Adrenal gland (tissue), 12 donors: ENCODE results near the gene IFNA13. TPM values are rescaled to one million over a fixed set of nuclear protein-coding genes. Genes with fewer than 3 reads are reported as not detected.

Source experiments
- DNase-seq, 7 donors: peaks; one replicate each; pipeline ENCODE4 v3.0.0-alpha.2; 2019 to 2020
- H3K27ac ChIP-seq, 5 donors: fragments of 200-600 bp; sonication (generic) in 4 of 5; 1 replicate in 3 of 5; 2 replicates in 2 of 5; pipeline versions ENCODE4 v1.5.1 to v1.8.0; 2016 to 2020; ENCODE audit warnings: mild to moderate bottlenecking in 1 of 5
- H3K27me3 ChIP-seq: fragments of 200-600 bp; 2 replicates; pipeline ENCODE4 v1.8.0; 2021
- H3K36me3 ChIP-seq, 2 donors: fragments of 200-600 bp; replicated peaks in 1 of 2; 1 replicate in 1 of 2; 2 replicates in 1 of 2; pipeline versions ENCODE4 v1.5.1 to v1.8.0; 2018 to 2022
- H3K4me1 ChIP-seq, 2 donors: fragments of 200-600 bp; replicated peaks in 1 of 2; 1 replicate in 1 of 2; 2 replicates in 1 of 2; pipeline versions ENCODE4 v1.5.1 to v1.8.0; 2018 to 2021
- H3K4me3 ChIP-seq, 4 donors: fragments of 200-600 bp; sonication (generic) in 3 of 4; one replicate each; pipeline ENCODE4 v1.5.1; 2016 to 2018
- H3K9me3 ChIP-seq, 3 donors: fragments of 200-600 bp; sonication (generic) in 1 of 3; replicated peaks in 1 of 3; 1 replicate in 2 of 3; 2 replicates in 1 of 3; pipeline versions ENCODE4 v1.5.1 to v1.8.0; 2016 to 2021
- CTCF ChIP-seq, 6 experiments: fragments of 450-650 bp in 4 of 6; fragments of 200-600 bp in 2 of 6; sonication (generic) in 1 of 6; IDR thresholded peaks; 1 replicate in 5 of 6; 2 replicates in 1 of 6; pipeline versions ENCODE4 v1.5.1 to v1.8.0; 2016 to 2021; ENCODE audit warnings: antibody characterized with exemption in 6 of 6, mild to moderate bottlenecking in 2 of 6, moderate library complexity in 1 of 6
- POLR2A ChIP-seq, 2 donors: fragments of 450-650 bp; IDR thresholded peaks; one replicate each; pipeline ENCODE4 v1.6.1; 2017; ENCODE audit warnings: antibody characterized with exemption in 2 of 2, mild to moderate bottlenecking in 2 of 2, moderate library complexity in 1 of 2
- WGBS, 4 donors: extraction: QIAGEN DNeasy Blood & Tissue Kit in 2 of 4; methylation state at CpG; one replicate each; pipeline versions ENCODE4 v1.1.5 to v1.1.7; 2013 to 2017; 5-methylcytosine and 5-hydroxymethylcytosine counted together
- intact Hi-C, 2 donors: fragments of 100-400 bp; cut with DNase I; formaldehyde crosslinking; loops; one replicate each; pipeline versions ENCODE4 v1.14.1 to v1.15.0; 2022 to 2023
- polyA plus RNA-seq, 3 donors: library from polyadenylated mRNA; stranded (reverse); fragments of 200-250 nt in 2 of 3; fragments of 350-450 nt in 1 of 3; fragmentation: Illumina TruSeq in 1 of 3; extraction: RNeasy Lipid Tissue Mini Kit (QIAGEN cat#74804) in 1 of 3; gene quantifications; one replicate each; pipeline ENCODE4 v1.2.3, GENCODE V29; 2013 to 2014
- total RNA-seq, 9 donors: library from RNA; depleted of rRNA in 4 of 9; stranded (reverse); fragments of >200 nt in 4 of 9; fragments of 120-200 nt in 1 of 9; fragmentation: NEBNext Ultra II Directional in 1 of 9; extraction: Animal tissue kit (Norgen Biotek cat#: 25700) in 1 of 9; gene quantifications; one replicate each; pipeline versions ENCODE4 v1.1.0 to v1.2.4, GENCODE V29; 2013 to 2023
- donor health status: healthy with polysubstance abuse.
- donor health status: Bipolar disorder and iron deficiency.
- donor health status: DM: yes; HTN: yes; CAD: no.
- donor health status: DM: no; HTN: no; CAD: no.
- donor health status: DM: no; HTN: no; CAD: no.
- donor health status: DM: yes; HTN: yes; CAD: no.

The IFNA13 gene
- total and polyA plus RNA-seq, 12 donors, result not detected

DNA sequence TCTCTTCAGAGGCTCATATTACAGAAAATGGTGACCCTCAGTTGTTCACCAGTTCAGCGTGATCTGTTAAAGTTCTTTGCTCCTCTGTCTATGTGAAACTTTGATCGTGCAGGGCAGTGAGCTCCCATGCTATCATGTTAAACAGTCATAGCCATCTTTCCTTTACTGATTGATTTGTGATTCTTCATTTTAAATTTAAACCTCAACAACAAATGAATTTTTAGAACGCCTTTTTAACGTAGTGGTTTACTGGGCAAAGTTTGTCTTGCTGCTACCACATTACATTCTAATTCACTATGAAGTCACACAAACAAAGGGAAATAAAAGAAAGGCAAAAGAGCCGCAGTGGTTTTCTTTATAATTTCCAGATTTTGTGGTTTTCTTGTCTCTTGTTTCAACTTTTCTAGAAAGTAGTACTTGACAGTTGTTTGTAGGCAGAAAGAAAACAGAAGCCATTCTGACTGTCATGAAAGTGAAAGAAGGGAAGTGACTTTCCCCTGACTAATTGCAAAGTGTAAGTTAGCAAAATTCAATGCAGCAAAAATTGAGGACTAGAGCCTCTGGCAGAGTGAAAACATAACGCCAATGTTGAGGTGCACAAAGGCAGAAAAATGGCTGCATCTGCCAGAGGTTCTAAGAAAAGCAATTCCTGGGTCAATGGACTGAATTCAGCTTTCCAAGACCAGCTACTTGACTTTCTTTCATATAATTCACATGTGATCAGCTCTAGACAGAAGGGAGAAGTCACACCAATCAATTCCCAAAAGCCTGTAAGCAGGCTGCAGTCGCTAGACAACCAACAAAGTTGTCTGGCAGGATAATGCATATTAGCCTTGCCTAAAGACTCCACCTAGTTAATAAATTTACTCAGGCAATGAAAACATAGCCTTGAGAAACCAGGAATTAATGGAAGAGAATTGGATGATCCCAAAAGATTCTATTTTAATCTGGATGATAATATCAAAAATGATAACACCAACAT is 10.1 kb downstream of the IFNA13 start:
- H3K27me3 ChIP-seq, result peaks cover 2% of the 10 kb centered on the region
- intact Hi-C loops, result no loop called here
- H3K4me3 ChIP-seq, result no peak overlapping the region
- no peak for DNase-seq
- WGBS, 4 donors, result 62 to 68% (median 64%) methylated on average over 7 of the region's 7 CpGs
- TF ChIP-seq CTCF (IDR thresholded peaks at IDR 0.05), result no peak
- no peak for TF ChIP-seq POLR2A (IDR thresholded peaks at IDR 0.05)
- H3K27ac ChIP-seq, result no peak overlapping the region
- H3K9me3 ChIP-seq, result no peaks in the 10 kb centered on the region
- no peaks in the 10 kb centered on the region for H3K4me1 ChIP-seq
- H3K36me3 ChIP-seq, result no peaks in the 10 kb centered on the region

GRCh38 chr9:21350787-21351186 is 17.1 kb downstream of the IFNA13 start, which contains the start of gene IFNA6:
Gene IFNA6, minus strand, starts transcription at chr9:21350887. Its CDS starts 0 bp downstream, at chr9:21350887.
- TF ChIP-seq CTCF (IDR thresholded peaks at IDR 0.05), result no peak
- TF ChIP-seq POLR2A (IDR thresholded peaks at IDR 0.05), result no peak

GRCh38 chr9:21348430-21348970 is 19.4 kb downstream of the IFNA13 start:
- H3K27me3 ChIP-seq, result peaks cover 9% of the 10 kb centered on the region
- no peaks in the 10 kb centered on the region for H3K4me1 ChIP-seq
- no peak overlapping the region for H3K27ac ChIP-seq
- intact Hi-C loops, result no loop called here
- no peak for DNase-seq
- no peaks in the 10 kb centered on the region for H3K36me3 ChIP-seq
- no peaks in the 10 kb centered on the region for H3K9me3 ChIP-seq
- 58 to 73% (median 67%) methylated on average over 3 of the region's 3 CpGs for WGBS, 4 donors
- H3K4me3 ChIP-seq, result no peak overlapping the region
- no peak for TF ChIP-seq CTCF (IDR thresholded peaks at IDR 0.05)

More at GRCh38 chr9:21350787-21351186, 17.1 kb downstream of the IFNA13 start, which contains the start of gene IFNA6:
- intact Hi-C loops, result no loop called here
- Histone ChIP-seq H3K27me3 (peaks cover 9% of the 10 kb centered on the region), H3K27ac (no peak within 1 kb of the TSS), H3K4me3 (no peak within 1 kb of the TSS), H3K36me3 (no peaks in the 10 kb centered on the region), H3K4me1 (no peaks in the 10 kb centered on the region), H3K9me3 (no peaks in the 10 kb centered on the region)
- WGBS, 4 donors, result 56 to 78% (median 63%) methylated on average over 1 of the region's 1 CpG
- no peak for DNase-seq

GRCh38 chr9:21340735-21341134 is 27.1 kb downstream of the IFNA13 start:
- intact Hi-C loops, result no loop called here

More at GRCh38 chr9:21340735-21341134, 27.1 kb downstream of the IFNA13 start:
- Histone ChIP-seq H3K27ac (no peak overlapping the region), H3K36me3 (no peaks in the 10 kb centered on the region), H3K4me1 (no peaks in the 10 kb centered on the region), H3K27me3 (peaks cover 6% of the 10 kb centered on the region), H3K4me3 (no peak overlapping the region), H3K9me3 (no peaks in the 10 kb centered on the region)
- no peak for DNase-seq
- 86 to 90% (median 86%) methylated on average over 4 of the region's 4 CpGs for WGBS, 4 donors
- no peak for TF ChIP-seq CTCF (IDR thresholded peaks at IDR 0.05)
- TF ChIP-seq POLR2A (IDR thresholded peaks at IDR 0.05), result no peak
